PC-9 (cell line): Measurements from ENCODE around the gene KIR3DL1. TPM values are rescaled to one million over a fixed set of nuclear protein-coding genes. Genes with fewer than 3 reads are reported as not detected.
"Not testable (repeated sequence)": the region's sequence is repeated elsewhere in the genome, so short reads cannot be mapped to it uniquely, and the experiment has no call there.

Source experiments
- BruUV-seq: library from RNA; stranded (reverse); fragments of 400-500 nt; replicated peaks from 2 replicates; lab custom pipeline; 2021; lab: Mats Ljungman, UMichigan
- CTCF ChIA-PET: fragments of 300-600 bp; sonication (Branson Sonifier 250); formaldehyde crosslinking; loops from one replicate; lab custom pipeline; 2022; ENCODE audit warnings: antibody characterized with exemption; lab: Charles Lee
- POLR2A ChIA-PET: fragments of 300-600 bp; sonication (Branson Sonifier 250); formaldehyde crosslinking; loops from one replicate; lab custom pipeline; 2022; ENCODE audit warnings: antibody characterized with exemption; ENCODE audit not compliant: unreplicated experiment; lab: Charles Lee
- DNase-seq, 2 experiments: peaks; one replicate each; pipeline versions ENCODE4 v3.0.0 to v3.0.0-alpha.2; 2015 to 2022; ENCODE audit warnings: mixed read lengths in 1 of 2
- H2AFZ ChIP-seq: fragments of 200-600 bp; sonication (generic); 2 replicates; pipeline ENCODE4 v1.8.1; 2017; ENCODE audit warnings: antibody characterized with exemption
- H3F3A ChIP-seq: fragments of 200-600 bp; sonication (generic); 2 replicates; pipeline ENCODE4 v1.8.1; 2017; ENCODE audit warnings: antibody characterized with exemption, mild to moderate bottlenecking, low read depth; ENCODE audit not compliant: insufficient read depth
- H3K27ac ChIP-seq: fragments of 200-600 bp; sonication (generic); 2 replicates; pipeline ENCODE4 v1.6.1; 2016; ENCODE audit warnings: mixed run types
- H3K27me3 ChIP-seq: fragments of 200-600 bp; sonication (generic); 2 replicates; pipeline ENCODE4 v1.6.1; 2016; ENCODE audit warnings: low read depth, mixed run types; ENCODE audit not compliant: insufficient read depth
- H3K36me3 ChIP-seq: fragments of 200-600 bp; sonication (generic); 2 replicates; pipeline ENCODE4 v1.6.1; 2016; ENCODE audit warnings: low read depth, mixed run types
- H3K4me1 ChIP-seq: fragments of 200-600 bp; sonication (generic); replicated peaks from 2 replicates; pipeline ENCODE4 v1.6.1; 2016; ENCODE audit warnings: mixed run types; ENCODE audit not compliant: insufficient read depth
- H3K4me2 ChIP-seq: fragments of 200-600 bp; sonication (generic); 2 replicates; pipeline ENCODE4 v1.6.1; 2017; ENCODE audit warnings: mixed run types
- H3K4me3 ChIP-seq: fragments of 200-600 bp; sonication (generic); 2 replicates; pipeline ENCODE4 v1.6.1; 2016; ENCODE audit warnings: mixed run types
- H3K79me2 ChIP-seq: fragments of 200-600 bp; sonication (generic); 2 replicates; pipeline ENCODE4 v1.6.1; 2017; ENCODE audit warnings: low read depth, mixed run types
- H3K9me2 ChIP-seq: fragments of 200-600 bp; sonication (generic); 2 replicates; pipeline ENCODE4 v1.8.1; 2017; ENCODE audit warnings: mild to moderate bottlenecking; ENCODE audit not compliant: insufficient read depth
- H3K9me3 ChIP-seq: fragments of 200-600 bp; sonication (generic); 2 replicates; pipeline ENCODE4 v1.8.1; 2016; ENCODE audit warnings: low read depth; ENCODE audit not compliant: insufficient read depth
- H4K20me1 ChIP-seq: fragments of 200-600 bp; sonication (generic); 2 replicates; pipeline ENCODE4 v1.8.1; 2017; ENCODE audit not compliant: insufficient read depth
- CTCF ChIP-seq: fragments of 200-600 bp; sonication (generic); conservative IDR thresholded peaks from 2 replicates; pipeline ENCODE4 v1.6.1; 2017; ENCODE audit warnings: mixed run types, antibody characterized with exemption, mild to moderate bottlenecking, moderate library complexity
- EZH2 ChIP-seq: fragments of 200-600 bp; sonication (generic); IDR thresholded peaks from 2 replicates; pipeline ENCODE4 v1.8.0; 2017; ENCODE audit warnings: antibody characterized with exemption, low read depth
- intact Hi-C: fragments of 100-400 bp; cut with micrococcal nuclease; formaldehyde crosslinking; loops from one replicate; pipeline ENCODE4 v1.10.0; 2022; ENCODE audit not compliant: unreplicated experiment
- total RNA-seq: library from RNA; stranded (reverse); gene quantifications from 2 replicates; pipeline ENCODE4 v1.2.3, GENCODE V29; 2021

The KIR3DL1 gene
- total RNA-seq, 1 experiment from 2014 or later: not detected

- BruUV-seq, intact Hi-C loops, CTCF ChIA-PET: not testable (repeated sequence)
Observed at GRCh38 chr19:54837522-54837921, 21.3 kb downstream of the KIR3DL1 start.

DNA sequence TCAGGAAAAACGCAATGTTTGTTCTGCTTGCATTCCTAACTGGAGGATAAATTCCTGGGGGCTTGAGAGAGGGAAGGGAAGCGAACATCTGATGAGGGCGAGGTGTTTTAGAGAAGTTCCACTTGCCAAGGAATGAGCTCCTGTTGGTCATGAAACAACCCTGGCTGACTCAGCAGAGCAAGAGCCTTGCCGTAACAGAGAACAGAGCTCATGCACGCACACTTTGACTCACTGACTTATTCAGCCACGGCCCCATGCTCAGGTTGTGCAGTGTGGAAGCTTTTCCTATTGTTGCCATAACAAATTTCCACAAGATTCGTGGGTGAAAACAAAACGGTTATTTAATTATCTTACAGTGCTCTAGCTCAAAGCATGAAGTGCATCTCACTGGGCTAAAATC lies 26.9 kb downstream of the KIR3DL1 start:
- POLR2A ChIA-PET, BruUV-seq, H4K20me1 ChIP-seq: not testable (repeated sequence)

More at GRCh38 chr19:54837522-54837921, 21.3 kb downstream of the KIR3DL1 start:
- H3K9me2 ChIP-seq, H4K20me1 ChIP-seq, H3K27ac ChIP-seq, H3K79me2 ChIP-seq, POLR2A ChIA-PET, H3K9me3 ChIP-seq, H3F3A ChIP-seq, H3K4me2 ChIP-seq, H3K4me3 ChIP-seq, H3K36me3 ChIP-seq, DNase-seq, H3K4me1 ChIP-seq, H2AFZ ChIP-seq: not testable (repeated sequence)
- H3K27me3 ChIP-seq: peaks cover 18% of the 10 kb centered on the region

GRCh38 chr19:54850061-54850640 lies 33.9 kb downstream of the KIR3DL1 start, which contains the start of gene KIR3DL2:
Gene KIR3DL2 (plus strand): TSS chr19:54850443. CDS start chr19:54850476, 33 bp downstream.
- H3K9me2 ChIP-seq, H3K36me3 ChIP-seq, H4K20me1 ChIP-seq, H3K4me2 ChIP-seq, BruUV-seq, H3K79me2 ChIP-seq, intact Hi-C loops, CTCF ChIA-PET, H2AFZ ChIP-seq, POLR2A ChIA-PET, H3F3A ChIP-seq, H3K4me3 ChIP-seq, H3K27ac ChIP-seq, H3K4me1 ChIP-seq, H3K9me3 ChIP-seq, DNase-seq: not testable (repeated sequence)
- H3K27me3 ChIP-seq: peaks cover 75% of the 10 kb centered on the region

More for the DNA sequence above, 26.9 kb downstream of the KIR3DL1 start:
- H3K9me2 ChIP-seq, H3K36me3 ChIP-seq, H3K9me3 ChIP-seq, H2AFZ ChIP-seq, H3K4me1 ChIP-seq, H3K79me2 ChIP-seq, H3F3A ChIP-seq, CTCF ChIA-PET, intact Hi-C loops, H3K4me3 ChIP-seq, H3K27ac ChIP-seq, DNase-seq, H3K4me2 ChIP-seq: not testable (repeated sequence)
- H3K27me3 ChIP-seq: peaks cover 60% of the 10 kb centered on the region

DNA sequence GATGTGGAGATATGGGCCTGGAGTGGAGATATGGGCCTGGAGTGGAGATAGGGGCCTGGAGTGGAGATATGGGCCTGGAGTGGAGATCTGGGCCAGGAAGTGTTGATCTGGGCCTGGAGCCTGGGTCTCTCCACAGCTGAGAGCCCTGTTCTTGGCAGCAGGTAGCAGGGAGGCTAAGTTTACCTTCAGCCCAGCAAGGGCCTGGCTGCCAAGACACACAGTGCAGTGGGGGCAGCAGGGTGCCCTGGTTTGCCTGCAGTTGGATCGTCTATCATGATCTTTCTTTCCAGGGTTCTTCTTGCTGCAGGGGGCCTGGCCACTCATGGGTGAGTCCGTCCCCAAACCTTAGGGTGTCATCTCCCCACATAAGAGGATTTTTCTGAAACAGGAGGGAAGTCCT lies 34.7 kb downstream of the KIR3DL1 start:
- no peaks in the 10 kb centered on the region for H3F3A ChIP-seq
- H3K4me1 ChIP-seq: no peaks in the 10 kb centered on the region
- H3K4me2 ChIP-seq: no peak overlapping the region
- ChIA-PET CTCF (no interaction called here), POLR2A (no interaction called here)
- no peak for TF ChIP-seq CTCF
- TF ChIP-seq EZH2: no peak
- no peaks in the 10 kb centered on the region for H3K9me3 ChIP-seq
- no peaks in the 10 kb centered on the region for H3K79me2 ChIP-seq
- H3K9me2 ChIP-seq: no peaks in the 10 kb centered on the region
- H3K36me3 ChIP-seq: no peaks in the 10 kb centered on the region
- no peak for DNase-seq
- H3K27me3 ChIP-seq: peaks cover 78% of the 10 kb centered on the region
- H3K27ac ChIP-seq: no peak overlapping the region
- no peaks in the 10 kb centered on the region for H4K20me1 ChIP-seq
- no TSS peak for BruUV-seq
- H3K4me3 ChIP-seq: no peak overlapping the region
- intact Hi-C loops: no loop called here
- no peak overlapping the region for H2AFZ ChIP-seq
